C4-2B (cell line): ENCODE measurements around the gene NLRP9.
"Not testable (repeated sequence)": the region's sequence is repeated elsewhere in the genome, so short reads cannot be mapped to it uniquely, and the experiment has no call there.

ENCODE experiments used
- H3K27ac ChIP-seq: fragments of 450-650 bp; 2 replicates; pipeline ENCODE4 v1.5.1; 2017
- CTCF ChIP-seq: fragments of 450-650 bp; conservative IDR thresholded peaks from 2 replicates; pipeline ENCODE4 v1.5.1; 2017; ENCODE audit warnings: mild to moderate bottlenecking
- ZFX ChIP-seq: fragments of 450-650 bp; IDR thresholded peaks from 2 replicates; pipeline ENCODE4 v1.6.1; 2017

The NLRP9 gene

GRCh38 chr19:55738302-55738701 lies at the start of gene NLRP9:
Gene NLRP9 (minus strand): TSS chr19:55738402. CDS start chr19:55738374, 28 bp downstream.
- TF ChIP-seq CTCF (no peak), ZFX (no peak)
- no peak within 1 kb of the TSS for H3K27ac ChIP-seq

GRCh38 chr19:55781112-55781511 lies 42.9 kb upstream of the NLRP9 start:
- TF ChIP-seq CTCF (no peak), ZFX (no peak)

GRCh38 chr19:55778331-55778730 lies 40.1 kb upstream of the NLRP9 start:
- TF ChIP-seq ZFX (no peak), CTCF (no peak)
- no peak overlapping the region for H3K27ac ChIP-seq

More at GRCh38 chr19:55781112-55781511, 42.9 kb upstream of the NLRP9 start:
- no peak overlapping the region for H3K27ac ChIP-seq

- no peak overlapping the region for H3K27ac ChIP-seq
- TF ChIP-seq CTCF (peak; percentile 48), ZFX (no peak)
Observed at GRCh38 chr19:55777528-55777927, 39.3 kb upstream of the NLRP9 start.

- not testable (repeated sequence) for H3K27ac ChIP-seq
Observed at GRCh38 chr19:55769632-55770031, 31.4 kb upstream of the NLRP9 start.

- H3K27ac ChIP-seq = not testable (repeated sequence)
Observed at GRCh38 chr19:55768818-55769217, 30.6 kb upstream of the NLRP9 start, which contains the start of gene RFPL4AL1. Gene RFPL4AL1 (plus strand): TSS chr19:55769118. CDS start chr19:55771805, 2,687 bp downstream.

GRCh38 chr19:55766466-55766865 lies 28.3 kb upstream of the NLRP9 start:
- TF ChIP-seq ZFX = no peak
- no peak for TF ChIP-seq CTCF

GRCh38 chr19:55758797-55759196 lies 20.6 kb upstream of the NLRP9 start, which contains the start of gene RFPL4A:
Gene RFPL4A (plus strand): TSS chr19:55759097. CDS start chr19:55761801, 2,704 bp downstream.
- H3K27ac ChIP-seq = not testable (repeated sequence)

More at GRCh38 chr19:55766466-55766865, 28.3 kb upstream of the NLRP9 start:
- no peak overlapping the region for H3K27ac ChIP-seq

- not testable (repeated sequence) for H3K27ac ChIP-seq
Observed at GRCh38 chr19:55756808-55757207, 18.6 kb upstream of the NLRP9 start.

- TF ChIP-seq CTCF = no peak
- TF ChIP-seq ZFX = no peak
- H3K27ac ChIP-seq = no peak overlapping the region
Observed at GRCh38 chr19:55753401-55753800, 15.2 kb upstream of the NLRP9 start.
